Measurements from ENCODE around the gene SERPINA4.
"Not testable (repeated sequence)": the region's sequence is repeated elsewhere in the genome, so short reads cannot be mapped to it uniquely, and the experiment has no call there.

The SERPINA4 gene

DNA sequence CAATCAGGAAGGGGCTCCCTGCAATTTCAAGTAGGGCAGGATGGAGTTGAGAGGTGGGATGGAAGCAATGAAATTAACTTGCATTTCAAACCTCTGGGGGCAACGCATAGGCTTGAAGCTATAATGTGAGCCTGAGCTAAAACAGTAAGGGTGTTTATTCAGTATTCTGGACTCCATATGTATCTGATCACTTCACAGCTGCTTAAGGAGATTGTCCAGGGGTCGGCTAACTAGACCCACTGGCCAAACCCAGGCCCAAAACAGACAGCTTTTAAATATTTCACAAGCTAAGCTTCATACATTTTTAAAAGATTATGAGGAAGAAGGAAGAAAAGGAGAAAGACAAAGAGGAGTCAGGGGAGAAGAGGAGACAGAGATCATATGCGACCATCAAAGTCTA, 44.1 kb downstream of the SERPINA4 start:
- Histone ChIP-seq H3K27ac (no peak overlapping the region), H3K4me3 (no peak overlapping the region)
- TF ChIP-seq, protein P1, sequence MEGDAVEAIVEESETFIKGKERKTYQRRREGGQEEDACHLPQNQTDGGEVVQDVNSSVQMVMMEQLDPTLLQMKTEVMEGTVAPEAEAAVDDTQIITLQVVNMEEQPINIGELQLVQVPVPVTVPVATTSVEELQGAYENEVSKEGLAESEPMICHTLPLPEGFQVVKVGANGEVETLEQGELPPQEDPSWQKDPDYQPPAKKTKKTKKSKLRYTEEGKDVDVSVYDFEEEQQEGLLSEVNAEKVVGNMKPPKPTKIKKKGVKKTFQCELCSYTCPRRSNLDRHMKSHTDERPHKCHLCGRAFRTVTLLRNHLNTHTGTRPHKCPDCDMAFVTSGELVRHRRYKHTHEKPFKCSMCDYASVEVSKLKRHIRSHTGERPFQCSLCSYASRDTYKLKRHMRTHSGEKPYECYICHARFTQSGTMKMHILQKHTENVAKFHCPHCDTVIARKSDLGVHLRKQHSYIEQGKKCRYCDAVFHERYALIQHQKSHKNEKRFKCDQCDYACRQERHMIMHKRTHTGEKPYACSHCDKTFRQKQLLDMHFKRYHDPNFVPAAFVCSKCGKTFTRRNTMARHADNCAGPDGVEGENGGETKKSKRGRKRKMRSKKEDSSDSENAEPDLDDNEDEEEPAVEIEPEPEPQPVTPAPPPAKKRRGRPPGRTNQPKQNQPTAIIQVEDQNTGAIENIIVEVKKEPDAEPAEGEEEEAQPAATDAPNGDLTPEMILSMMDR (IDR thresholded peaks at IDR 0.05) = no peak
- no peak for DNase-seq (ENCODE audit: low spot score)

DNA sequence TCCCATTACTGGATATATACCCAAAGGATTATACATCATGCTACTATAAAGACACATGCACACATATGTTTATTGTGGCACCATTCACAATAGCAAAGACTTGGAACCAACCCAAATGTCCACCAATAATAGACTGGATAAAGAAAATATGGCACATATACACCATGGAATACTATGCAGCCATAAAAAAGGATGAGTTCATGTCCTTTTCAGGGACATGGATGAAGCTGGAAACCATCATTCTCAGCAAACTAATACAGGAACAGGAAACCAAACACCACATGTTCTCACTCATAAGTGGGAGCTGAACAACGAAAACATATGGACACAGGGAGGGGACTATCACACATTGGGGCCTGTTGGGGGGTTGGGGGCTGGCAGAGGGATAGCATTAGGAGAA, 47.7 kb downstream of the SERPINA4 start:
- not testable (repeated sequence) for H3K27ac ChIP-seq; H3K4me3 ChIP-seq; DNase-seq (ENCODE audit: low spot score)

DNA sequence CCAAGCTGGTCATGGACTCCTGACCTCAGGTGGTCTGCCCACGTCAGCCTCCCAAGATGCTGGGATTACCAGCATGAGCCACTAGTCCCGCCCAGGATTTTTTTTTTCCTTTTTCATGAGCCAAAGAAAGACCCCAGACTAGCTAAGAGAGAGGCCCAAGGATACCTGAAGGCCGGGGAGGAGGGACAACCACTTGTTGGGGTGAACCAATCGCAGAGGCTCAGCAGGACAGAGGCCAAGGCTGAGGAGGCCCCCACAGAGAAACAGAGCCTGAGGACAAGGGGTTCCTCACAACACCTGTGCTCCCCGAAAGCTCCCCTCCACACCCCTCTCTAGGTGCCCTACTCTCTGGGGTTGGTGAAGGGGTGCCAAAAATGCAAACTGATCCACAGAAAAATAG, 49.9 kb downstream of the SERPINA4 start:
- no peak overlapping the region for H3K4me3 ChIP-seq
- H3K27ac ChIP-seq = peak overlapping the region in 1 of 2 donors; percentile 35
- DNase-seq (ENCODE audit: low spot score) = no peak
- TF ChIP-seq, protein P1 (IDR thresholded peaks at IDR 0.05) = no peak

DNA sequence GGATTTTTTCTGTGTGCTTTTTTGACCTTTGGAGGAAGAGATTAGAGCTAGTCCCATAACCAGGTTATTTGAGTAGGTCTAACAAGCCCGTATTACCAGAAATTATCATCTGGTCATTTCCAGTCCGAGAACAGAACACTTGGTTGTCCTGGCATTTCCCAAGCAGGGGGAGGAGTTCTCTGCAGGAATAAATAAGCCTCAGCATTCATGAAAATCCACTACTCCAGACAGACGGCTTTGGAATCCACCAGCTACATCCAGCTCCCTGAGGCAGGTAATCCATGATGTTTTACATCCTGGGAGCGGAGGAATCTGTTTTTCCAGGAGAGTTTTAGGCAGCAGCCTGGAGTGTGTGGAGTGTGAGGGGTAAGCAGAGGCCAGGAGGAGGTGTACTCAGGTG, 50.9 kb downstream of the SERPINA4 start, which contains the start of gene SERPINA3:
SERPINA3 (plus strand) TSS at position 218 of the 400 bp plus-strand sequence. CDS start 2,051 bp downstream, outside the sequence.
- TF ChIP-seq, protein P1 (IDR thresholded peaks at IDR 0.05) = no peak
- H3K27ac ChIP-seq = peak within 1 kb of the TSS; percentile 46 to 76
- H3K4me3 ChIP-seq = peak within 1 kb of the TSS; percentile 59
- no peak for DNase-seq (ENCODE audit: low spot score)

GRCh38 chr14:94612580-94613554, 51.6 kb downstream of the SERPINA4 start:
- TF ChIP-seq, protein P1 (IDR thresholded peaks at IDR 0.05) = no peak
- Histone ChIP-seq H3K4me3 (peak overlapping the region; percentile 59), H3K27ac (peak overlapping the region; percentile 46 to 76)
- no peak for DNase-seq (ENCODE audit: low spot score)

DNA sequence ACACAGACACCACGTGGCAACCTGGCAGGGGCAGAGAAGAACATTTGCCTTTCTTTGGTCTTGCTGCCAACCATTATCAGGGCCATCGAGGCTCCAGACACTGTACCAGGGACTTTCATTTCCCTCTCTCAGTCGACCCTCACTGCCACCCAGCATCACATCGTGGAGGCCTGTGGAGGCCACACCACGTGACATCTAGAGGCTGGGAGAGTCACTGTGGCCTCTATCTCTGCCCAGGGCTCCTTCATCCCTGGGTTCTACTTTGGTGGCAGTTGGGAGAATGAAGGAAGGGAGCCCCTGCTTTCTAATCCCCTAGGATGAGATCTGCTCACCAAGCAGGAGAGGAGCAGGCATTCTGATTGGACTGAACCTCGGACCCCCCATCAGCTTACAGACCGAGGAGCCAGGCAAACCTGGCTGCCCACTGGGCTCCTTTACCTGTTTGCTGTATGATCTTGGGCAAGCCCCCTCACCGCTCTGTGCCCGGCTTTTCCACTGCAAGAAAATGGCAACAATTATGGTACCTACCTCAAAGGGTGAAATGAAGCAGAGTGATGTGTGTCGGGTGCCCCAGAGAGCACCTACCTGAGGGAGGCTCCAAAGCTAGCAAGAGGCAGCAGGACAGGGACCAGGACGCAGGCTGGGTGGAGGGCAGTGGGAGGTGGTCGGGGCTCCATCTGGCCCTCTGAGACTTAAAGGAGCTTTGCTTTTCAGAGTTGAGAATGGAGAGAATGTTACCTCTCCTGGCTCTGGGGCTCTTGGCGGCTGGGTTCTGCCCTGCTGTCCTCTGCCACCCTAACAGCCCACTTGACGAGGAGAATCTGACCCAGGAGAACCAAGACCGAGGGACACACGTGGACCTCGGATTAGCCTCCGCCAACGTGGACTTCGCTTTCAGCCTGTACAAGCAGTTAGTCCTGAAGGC, 52.7 kb downstream of the SERPINA4 start:
- H3K27ac ChIP-seq = peak overlapping the region in 1 of 2 donors; percentile 76
- TF ChIP-seq, protein P1 (IDR thresholded peaks at IDR 0.05) = no peak
- peak overlapping the region; percentile 59 for H3K4me3 ChIP-seq
- no peak for DNase-seq (ENCODE audit: low spot score)

- Histone ChIP-seq H3K4me3 (peak overlapping the region; percentile 59), H3K27ac (no peak overlapping the region)
- no peak for DNase-seq (ENCODE audit: low spot score)
- TF ChIP-seq, protein P1 (IDR thresholded peaks at IDR 0.05) = no peak
Measured at GRCh38 chr14:94614802-94615201, 53.6 kb downstream of the SERPINA4 start.
